HG02884 (cell line): ENCODE results near the gene TCAF2.
"Not testable (repeated sequence)": the region's sequence is repeated elsewhere in the genome, so short reads cannot be mapped to it uniquely, and the experiment has no call there.

Experiments used
- ATAC-seq: cut with Tn5 transposase; IDR thresholded peaks from one replicate; pipeline ENCODE4 v1.9.1; 2021; ENCODE audit warnings: mild to moderate bottlenecking, moderate library complexity; ENCODE audit not compliant: unreplicated experiment

TCAF2 gene

GRCh38 chr7:143620646-143621045 is at the start of gene TCAF2:
Gene TCAF2 (plus strand): TSS chr7:143620974.
- ATAC-seq, result peak; percentile 74

- ATAC-seq, result not testable (repeated sequence)
Observed at GRCh38 chr7:143571501-143571900, 49.3 kb upstream of the TCAF2 start, which contains the start of gene CTAGE15. Gene CTAGE15 (plus strand): TSS chr7:143571801. CDS start chr7:143571818, 17 bp downstream.

- ATAC-seq, result not testable (repeated sequence)
Observed at GRCh38 chr7:143588183-143588582, 32.6 kb upstream of the TCAF2 start.

GRCh38 chr7:143589897-143590296 is 30.9 kb upstream of the TCAF2 start:
- not testable (repeated sequence) for ATAC-seq

- ATAC-seq, result not testable (repeated sequence)
Observed at GRCh38 chr7:143598086-143598485, 22.7 kb upstream of the TCAF2 start.

- not testable (repeated sequence) for ATAC-seq
Observed at GRCh38 chr7:143603549-143603948, 17.2 kb upstream of the TCAF2 start.

GRCh38 chr7:143606088-143606487 is 14.7 kb upstream of the TCAF2 start:
- not testable (repeated sequence) for ATAC-seq

- ATAC-seq, result not testable (repeated sequence)
Observed at GRCh38 chr7:143615545-143615944, 5.2 kb upstream of the TCAF2 start.

- ATAC-seq, result not testable (repeated sequence)
Observed at GRCh38 chr7:143617204-143617603, 3.6 kb upstream of the TCAF2 start.

GRCh38 chr7:143620058-143620457 is 716 bp upstream of the TCAF2 start:
- peak; percentile 16 for ATAC-seq

- peak; percentile 32 for ATAC-seq
Observed at GRCh38 chr7:143621175-143621574, 401 bp downstream of the TCAF2 start.

- peak; percentile 21 for ATAC-seq
Observed at GRCh38 chr7:143622130-143622529, 1.4 kb downstream of the TCAF2 start.

- not testable (repeated sequence) for ATAC-seq
Observed at GRCh38 chr7:143630653-143631052, 9.9 kb downstream of the TCAF2 start.

GRCh38 chr7:143632506-143632905 is 11.7 kb downstream of the TCAF2 start:
- not testable (repeated sequence) for ATAC-seq

GRCh38 chr7:143633013-143633618 is 12.3 kb downstream of the TCAF2 start:
- ATAC-seq, result not testable (repeated sequence)

- not testable (repeated sequence) for ATAC-seq
Observed at GRCh38 chr7:143635364-143636240, 14.8 kb downstream of the TCAF2 start.

- peak; percentile 68 for ATAC-seq
Observed at GRCh38 chr7:143639372-143639771, 18.6 kb downstream of the TCAF2 start.

GRCh38 chr7:143640528-143641189 is 19.9 kb downstream of the TCAF2 start:
- ATAC-seq, result not testable (repeated sequence)

- not testable (repeated sequence) for ATAC-seq
Observed at GRCh38 chr7:143646598-143646997, 25.8 kb downstream of the TCAF2 start.

- not testable (repeated sequence) for ATAC-seq
Observed at GRCh38 chr7:143649902-143650301, 29.1 kb downstream of the TCAF2 start.

GRCh38 chr7:143650447-143650846 is 29.7 kb downstream of the TCAF2 start:
- ATAC-seq, result not testable (repeated sequence)
